Suppressor macrophage (primary cell): ENCODE measurements around the gene RCE1.

Experiments
- DNase-seq, 4 experiments: peaks; one replicate each; pipeline ENCODE4 v3.0.0-alpha.2; 2020 to 2022

The RCE1 gene

DNA sequence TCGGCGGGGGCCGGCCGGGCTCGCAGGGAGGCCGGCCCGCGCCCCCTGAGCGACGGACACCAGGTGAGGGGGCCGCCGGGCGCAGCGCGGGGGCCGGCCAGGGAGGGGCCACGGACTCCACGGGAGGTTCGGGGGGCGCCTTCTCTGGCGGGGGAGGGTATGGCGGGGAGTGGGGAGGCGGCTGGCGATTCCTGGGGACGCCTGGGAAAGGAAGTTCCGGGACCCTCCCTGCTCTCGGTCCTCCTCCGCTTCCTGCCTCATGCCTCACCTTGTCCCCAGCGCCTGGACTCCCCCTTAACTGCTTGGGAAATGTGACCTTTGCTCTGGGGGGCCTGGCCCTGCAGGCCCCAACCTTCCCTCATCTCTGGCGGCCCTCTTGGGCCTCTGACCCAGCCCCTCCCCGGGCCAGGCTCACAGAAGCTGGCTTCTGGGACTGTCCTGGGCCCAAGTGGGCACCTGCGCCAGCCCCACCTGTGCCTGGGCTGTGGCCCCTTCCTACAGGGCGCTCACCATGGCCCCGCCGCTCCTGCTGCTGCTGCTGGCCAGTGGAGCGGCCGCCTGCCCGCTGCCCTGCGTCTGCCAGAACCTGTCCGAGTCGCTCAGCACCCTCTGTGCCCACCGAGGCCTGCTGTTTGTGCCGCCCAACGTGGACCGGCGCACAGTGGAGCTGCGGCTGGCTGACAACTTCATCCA is 14.1 kb downstream of the RCE1 start:
- peak in 3 of 4 experiments; percentile 22 to 42 (median 26) for DNase-seq

DNA sequence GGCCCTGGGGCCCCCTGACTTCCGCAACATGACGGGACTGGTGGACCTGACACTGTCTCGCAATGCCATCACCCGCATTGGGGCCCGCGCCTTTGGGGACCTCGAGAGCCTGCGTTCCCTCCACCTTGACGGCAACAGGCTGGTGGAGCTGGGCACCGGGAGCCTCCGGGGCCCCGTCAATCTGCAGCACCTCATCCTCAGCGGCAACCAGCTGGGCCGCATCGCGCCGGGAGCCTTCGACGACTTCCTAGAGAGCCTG is 14.6 kb downstream of the RCE1 start:
- DNase-seq, result no peak

DNA sequence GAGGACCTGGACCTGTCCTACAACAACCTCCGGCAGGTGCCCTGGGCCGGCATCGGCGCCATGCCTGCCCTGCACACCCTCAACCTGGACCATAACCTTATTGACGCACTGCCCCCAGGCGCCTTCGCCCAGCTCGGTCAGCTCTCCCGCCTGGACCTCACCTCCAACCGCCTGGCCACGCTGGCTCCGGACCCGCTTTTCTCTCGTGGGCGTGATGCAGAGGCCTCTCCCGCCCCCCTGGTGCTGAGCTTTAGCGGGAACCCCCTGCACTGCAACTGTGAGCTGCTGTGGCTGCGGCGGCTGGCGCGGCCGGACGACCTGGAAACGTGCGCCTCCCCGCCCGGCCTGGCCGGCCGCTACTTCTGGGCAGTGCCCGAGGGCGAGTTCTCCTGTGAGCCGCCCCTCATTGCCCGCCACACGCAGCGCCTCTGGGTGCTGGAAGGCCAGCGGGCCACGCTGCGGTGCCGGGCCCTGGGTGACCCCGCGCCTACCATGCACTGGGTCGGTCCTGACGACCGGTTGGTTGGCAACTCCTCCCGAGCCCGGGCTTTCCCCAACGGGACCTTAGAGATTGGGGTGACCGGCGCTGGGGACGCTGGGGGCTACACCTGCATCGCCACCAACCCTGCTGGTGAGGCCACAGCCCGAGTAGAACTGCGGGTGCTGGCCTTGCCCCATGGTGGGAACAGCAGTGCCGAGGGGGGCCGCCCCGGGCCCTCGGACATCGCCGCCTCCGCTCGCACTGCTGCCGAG is 15.1 kb downstream of the RCE1 start:
- DNase-seq, result no peak

DNA sequence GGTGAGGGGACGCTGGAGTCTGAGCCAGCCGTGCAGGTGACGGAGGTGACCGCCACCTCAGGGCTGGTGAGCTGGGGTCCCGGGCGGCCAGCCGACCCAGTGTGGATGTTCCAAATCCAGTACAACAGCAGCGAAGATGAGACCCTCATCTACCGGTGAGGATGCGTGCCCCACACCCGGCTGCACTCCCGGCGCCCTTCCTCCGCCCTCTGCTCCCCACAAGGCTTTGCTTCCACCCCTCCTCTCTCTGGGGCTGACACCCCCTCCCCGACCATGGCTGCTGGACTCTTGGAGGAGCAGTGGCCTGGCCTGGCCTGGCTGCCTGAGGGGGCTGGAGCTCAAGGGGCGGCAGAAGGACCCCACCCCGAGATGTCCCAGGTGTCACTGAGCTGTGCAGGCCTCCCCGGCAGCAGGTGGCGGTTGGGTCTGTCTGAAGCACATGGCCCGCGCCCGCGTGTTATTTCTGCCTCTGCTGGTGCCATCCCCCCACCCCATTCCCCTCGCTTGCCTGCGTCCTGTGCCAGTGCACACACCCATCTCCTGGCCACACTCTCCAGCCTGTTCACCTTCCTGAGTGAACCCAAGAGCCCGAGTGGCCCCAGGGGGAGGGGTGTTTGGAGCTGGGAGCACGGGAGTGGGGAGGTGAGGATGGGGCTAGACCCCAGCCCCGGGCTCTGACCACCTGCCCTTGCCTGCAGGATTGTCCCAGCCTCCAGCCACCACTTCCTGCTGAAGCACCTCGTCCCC is 15.9 kb downstream of the RCE1 start:
- no peak for DNase-seq

DNA sequence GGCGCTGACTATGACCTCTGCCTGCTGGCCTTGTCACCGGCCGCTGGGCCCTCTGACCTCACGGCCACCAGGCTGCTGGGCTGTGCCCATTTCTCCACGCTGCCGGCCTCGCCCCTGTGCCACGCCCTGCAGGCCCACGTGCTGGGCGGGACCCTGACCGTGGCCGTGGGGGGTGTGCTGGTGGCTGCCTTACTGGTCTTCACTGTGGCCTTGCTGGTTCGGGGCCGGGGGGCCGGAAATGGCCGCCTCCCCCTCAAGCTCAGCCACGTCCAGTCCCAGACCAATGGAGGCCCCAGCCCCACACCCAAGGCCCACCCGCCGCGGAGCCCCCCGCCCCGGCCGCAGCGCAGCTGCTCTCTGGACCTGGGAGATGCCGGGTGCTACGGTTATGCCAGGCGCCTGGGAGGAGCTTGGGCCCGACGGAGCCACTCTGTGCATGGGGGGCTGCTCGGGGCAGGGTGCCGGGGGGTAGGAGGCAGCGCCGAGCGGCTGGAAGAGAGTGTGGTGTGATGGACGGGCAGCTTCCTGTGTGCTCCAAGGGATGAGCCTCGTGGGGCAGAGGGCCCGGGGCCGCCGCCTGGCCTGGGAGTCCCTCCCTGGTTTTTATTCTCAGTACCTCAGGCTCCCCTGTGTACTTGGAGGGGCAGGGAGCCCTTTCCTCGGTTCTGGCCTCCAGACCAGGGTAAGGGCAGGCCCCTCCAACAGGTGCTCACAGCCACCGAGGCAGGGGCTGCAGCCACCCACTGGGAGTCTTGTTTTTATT is 16.6 kb downstream of the RCE1 start:
- no peak for DNase-seq

DNA sequence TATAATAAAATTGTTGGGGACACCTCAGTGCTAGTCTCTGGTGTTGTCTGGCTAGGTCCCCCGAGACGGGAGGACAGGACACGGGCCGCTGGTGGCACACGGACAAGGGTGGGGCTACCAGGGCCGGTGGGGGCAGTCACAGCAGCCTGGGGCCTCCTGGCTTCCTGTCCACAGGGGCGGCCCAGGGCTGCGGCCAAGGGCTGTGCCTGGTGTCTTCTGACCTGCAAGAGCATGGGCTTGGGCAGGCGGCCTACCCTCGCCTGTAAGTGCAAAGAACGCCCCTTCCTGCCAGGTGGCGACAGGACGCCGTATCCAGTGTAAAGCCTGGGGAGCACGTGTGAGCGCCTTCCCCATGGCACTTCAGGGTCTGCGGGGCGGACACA is 17.2 kb downstream of the RCE1 start:
- no peak for DNase-seq

DNA sequence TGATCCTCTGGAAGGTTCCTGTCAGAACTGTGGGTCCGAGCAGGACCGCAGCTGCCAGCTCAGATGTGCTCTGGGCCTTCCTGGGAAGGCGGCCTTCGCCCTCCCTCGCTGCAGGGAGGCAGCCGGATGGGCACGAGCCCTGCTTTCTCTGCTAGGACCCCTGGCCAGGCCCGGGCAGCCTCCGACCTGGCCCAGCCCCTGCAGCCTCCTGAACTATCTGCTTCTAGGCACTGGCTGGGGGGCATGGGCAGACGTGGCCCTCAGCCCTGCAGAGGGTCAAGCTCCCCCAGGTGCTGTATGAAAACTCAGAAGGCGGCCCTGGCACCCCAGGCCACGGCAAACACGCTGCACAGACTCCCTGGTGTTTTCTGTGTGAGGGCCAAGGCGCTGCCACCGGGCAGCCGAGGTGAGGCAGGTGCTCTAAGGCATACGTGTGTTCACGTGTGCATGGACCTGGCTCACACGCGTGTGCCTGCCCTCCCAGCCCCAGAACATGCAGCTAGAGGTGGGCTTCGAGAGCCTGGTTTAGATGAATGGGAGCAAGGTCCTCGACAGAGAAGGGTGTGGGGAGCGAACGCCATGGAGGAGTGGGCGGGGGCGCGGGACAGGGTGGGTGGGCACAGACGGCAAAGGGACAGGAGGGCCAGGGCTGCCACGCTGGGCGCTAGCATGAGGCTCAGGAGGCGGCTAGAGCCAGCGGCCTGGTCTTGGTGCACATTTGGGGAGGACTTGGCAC is 18.0 kb downstream of the RCE1 start:
- DNase-seq, result no peak

DNA sequence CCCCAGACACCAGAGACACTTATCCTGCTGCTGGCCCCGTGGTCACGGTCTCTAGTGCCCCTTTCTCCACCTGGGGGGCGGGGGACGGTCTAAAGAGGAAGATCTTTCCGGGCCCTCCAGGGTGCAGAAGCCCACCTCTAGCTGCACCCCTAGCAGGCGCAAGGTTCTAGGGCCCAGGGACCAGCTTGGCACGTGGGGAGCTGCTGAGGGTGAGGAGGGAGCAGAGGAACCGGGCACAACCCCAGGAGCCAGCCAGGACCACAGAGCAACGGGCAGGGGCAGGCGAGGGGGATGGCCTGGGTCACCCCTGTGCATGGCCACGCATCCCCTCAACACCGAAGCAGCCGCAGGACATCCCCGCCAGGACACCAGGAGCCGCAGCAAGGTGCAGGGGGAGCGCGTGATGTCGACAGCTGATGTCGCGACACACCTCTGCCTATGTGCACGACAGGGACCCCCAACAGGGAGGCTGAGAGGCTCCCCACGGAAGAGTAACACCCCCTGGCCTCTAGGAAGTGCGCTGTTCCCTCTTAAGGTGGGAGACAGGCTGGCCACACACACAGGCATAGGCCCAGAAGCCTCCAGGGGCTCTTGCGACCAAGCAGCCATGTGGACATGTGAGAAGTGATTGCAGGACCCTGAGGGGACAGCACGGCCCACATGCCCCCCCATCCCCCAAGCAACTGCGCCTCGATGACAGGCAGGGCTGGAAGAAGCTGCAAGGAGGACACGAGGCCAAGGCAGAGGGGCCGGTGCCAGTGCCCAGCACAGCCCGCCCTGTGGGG is 18.7 kb downstream of the RCE1 start:
- no peak for DNase-seq

DNA sequence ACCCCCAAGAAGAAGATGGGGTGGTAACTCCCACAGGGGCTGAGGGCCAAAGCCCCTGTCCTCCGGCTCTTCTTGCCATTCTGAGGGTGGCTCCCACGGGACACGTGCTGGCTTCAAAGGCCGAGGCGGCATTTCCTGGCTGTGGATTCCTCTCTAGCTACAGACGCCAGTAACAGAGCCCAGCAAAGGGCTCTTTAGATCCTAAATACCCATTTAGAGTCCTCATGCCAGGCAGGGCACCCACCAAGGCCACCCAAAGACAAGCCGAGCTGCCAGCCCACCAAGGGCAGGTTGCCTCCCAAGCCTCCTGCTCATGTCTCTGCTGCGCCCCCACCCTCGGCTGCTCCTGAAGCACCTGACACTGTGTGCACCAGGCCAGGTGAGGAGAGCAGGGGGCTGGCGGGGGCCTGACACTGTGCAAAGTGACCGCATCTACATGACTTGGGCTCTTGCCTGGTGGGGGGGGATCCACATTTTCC is 19.4 kb downstream of the RCE1 start:
- DNase-seq, result no peak

DNA sequence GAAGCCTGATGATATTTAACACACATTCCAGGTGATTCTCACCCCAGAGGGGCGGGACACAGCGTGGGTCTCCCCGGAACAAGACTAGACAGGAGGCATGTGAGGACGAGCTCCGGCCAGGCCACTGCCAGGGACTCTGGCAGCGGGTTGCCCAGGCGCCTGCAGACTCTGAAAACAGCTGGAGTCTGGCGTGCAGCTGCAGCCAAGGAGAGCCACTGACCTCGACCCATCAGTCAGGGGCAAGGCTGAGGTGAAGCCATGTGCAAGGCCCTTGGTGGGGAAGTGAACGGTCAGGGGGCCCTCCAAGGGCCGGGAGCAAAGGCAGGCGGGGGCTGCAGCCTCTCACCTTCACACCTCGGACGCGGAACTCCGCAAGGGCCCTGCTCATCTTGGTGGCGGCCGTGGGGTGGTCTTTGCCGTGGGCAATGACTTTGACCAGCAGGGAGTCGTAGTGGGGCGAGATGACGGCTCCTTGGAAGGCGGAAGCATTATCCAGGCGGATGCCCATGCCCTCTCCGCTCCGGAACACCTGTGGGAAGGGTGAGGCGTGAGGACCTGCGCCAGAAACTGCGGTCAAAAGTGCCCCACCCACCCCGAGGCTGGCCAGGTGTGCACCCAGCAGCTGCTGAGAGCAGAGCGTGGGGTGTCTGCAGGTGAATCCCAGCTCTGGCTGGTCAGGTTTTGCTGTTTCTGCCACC is 20.3 kb downstream of the RCE1 start:
- DNase-seq, result no peak

DNA sequence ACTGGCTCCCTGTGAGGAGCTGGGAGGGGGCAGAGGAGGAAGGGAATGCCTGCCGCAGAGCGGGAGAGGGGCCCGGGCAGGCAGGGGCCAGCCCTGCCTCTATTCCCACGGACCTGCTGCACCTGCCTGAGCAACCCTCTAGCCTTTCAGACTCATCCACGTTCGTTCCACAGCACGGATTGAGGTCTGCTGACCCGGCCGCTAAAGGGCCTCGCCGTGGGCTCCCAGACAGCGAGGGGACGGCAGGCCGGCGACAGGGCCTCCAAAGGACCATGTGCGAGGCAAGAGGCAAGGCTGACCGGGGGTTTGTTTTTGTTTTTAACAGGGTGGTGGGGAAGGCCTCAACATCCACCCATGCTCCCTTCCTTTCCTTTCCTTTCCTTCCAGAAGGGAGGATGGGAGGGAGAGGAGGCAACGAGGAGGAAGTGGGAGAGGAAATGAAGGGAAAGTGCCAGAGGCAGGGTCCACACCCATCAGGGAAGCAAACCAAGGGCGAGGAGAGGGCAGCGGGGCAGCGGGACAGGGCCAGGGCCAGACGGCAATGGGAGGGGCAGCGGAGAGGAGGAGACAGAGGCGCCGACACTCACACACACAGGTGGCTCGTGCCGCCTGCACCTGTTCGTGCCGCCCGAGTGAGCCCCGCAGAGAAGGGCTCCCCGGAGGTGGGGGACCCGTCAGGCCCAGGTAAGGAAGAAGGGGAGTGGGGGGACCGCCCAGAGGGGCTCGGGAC is 21.1 kb downstream of the RCE1 start:
- no peak for DNase-seq

DNA sequence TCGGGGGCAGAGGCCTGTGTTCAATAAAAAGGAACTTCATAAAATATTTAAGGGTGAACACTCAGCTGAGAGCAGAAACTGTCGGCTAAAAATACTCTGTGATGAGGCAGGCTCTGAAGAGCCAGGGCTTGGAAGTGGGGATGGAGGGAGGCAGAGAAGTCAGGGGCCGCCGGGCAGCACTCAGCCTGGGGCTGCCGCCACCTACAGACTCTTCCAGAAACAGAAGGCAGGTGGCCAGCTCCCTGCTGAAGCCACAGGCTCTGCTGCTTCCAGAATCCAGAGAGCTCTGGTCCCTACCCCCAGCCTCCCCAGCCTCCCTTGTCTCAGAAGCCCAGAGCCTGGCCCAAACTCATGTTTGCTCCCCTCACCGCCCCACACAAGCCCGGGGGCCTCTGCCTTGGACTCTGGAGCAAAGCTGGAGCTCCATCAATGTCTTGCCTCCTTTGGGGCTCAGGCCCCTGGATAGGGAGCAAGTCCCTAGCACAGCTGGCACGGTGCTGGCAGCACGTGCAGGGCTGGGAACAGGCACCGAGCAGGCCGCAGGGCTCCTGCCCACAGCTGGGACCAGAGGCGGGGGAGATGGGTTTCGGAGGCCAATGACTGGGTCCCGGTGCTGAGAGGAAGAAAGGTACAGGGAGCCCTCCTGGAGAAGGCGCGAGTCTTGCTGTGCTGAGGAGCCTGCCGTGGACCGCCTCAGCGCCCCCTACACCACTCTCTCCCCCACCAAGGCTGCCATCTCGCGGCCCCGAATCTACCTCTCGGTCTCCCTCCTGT is 21.9 kb downstream of the RCE1 start:
- DNase-seq, result no peak

DNA sequence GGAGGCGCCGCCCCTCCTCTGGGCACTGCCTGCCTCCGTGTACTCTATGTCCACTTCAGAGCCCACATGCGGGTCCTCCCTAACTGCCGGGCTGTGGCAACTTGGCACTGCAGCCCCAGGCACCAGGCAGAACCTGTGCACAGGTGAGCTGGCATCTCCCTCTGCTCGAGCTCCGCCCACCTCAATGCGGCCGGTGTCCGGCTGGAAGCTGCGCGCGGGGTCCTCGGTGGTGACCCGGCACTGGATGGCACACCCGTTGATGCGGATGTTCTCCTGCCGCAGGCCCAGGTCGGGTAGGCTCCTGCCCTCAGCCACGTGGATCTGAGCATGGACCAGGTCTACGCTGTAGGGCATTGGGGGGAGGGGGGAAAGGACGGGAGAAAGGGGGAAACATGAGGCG is 22.8 kb downstream of the RCE1 start:
- DNase-seq, result no peak

DNA sequence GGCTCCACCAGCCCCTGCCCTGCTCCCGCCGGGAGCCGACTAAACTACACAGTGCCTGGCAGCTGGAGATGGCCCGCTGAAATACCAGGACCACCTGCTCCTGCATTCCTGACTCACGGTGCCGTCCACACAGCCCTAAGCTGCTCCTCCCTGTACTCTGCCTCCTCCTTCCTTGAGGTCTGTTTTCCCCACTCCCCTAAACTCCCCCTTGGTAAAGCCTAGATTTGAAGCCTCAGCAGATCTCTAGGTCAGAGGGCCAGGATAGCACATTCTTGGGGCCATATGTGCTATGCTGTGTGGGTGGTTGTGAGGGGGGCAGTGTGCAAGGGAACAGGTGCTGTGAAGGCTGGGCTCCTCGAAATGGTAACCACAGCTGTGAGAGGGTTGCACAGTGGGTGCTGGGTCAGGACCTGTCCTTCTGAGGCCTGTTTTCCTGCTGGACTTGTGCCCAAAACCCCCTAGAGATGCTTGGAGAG is 23.3 kb downstream of the RCE1 start:
- no peak for DNase-seq

DNA sequence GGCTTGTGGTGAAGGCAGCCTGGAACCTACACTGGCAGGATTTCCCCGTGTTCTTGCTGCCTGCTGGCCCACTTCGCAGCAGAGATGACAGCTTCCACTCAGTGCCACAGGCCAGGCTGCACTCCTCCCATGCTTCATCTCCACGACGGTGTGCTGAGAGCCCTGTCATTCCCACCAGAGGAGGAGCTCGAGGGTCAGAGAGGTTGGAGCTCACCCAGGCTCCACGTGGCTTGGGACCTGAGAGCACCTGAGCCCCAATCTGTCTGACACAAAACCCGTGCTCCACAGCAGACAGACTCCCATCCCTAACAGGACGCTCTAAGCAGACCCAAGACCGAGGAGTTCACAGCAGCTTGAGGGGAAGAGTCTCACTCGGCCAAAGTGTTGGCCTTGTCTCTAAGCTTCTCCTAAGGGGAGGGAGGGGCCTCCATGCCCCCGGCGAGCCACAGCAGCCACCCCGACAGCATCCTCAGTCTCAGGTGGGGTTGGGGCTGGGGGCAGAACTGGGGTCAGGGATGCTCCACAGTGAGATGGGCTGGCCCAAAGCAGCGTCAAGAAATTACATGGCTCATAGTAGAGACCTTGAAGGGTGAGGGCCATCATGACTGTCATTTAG is 24.3 kb downstream of the RCE1 start:
- no peak for DNase-seq

DNA sequence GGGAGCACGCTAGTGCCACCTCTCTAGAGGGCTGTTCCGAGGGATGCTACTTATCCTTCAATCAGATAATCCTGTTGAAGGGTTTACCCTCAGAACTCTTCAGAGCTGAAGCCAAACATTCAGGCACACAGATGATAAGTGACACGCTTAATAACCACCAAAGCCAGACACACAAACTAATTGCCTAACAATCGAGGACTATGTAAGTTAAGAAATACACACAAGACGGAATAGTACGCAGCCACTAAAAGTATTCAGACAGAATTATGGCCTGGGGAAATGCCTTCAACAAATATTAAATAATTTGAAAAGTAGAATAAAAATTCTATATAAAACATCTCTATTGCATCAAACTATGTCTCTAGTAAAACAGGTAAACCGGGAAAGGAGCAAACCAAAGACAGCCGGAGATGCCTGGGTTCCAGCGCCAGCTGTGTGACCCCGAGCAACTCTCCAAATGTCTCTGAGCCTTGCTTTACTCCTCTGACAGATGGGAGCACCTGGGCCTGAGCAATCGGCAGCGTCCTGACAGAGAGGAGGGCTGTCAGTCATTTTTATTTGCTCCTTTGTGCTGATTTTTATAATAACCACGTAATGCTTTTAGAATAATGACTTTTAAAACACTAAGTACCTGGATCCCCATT is 25.0 kb downstream of the RCE1 start:
- no peak for DNase-seq

DNA sequence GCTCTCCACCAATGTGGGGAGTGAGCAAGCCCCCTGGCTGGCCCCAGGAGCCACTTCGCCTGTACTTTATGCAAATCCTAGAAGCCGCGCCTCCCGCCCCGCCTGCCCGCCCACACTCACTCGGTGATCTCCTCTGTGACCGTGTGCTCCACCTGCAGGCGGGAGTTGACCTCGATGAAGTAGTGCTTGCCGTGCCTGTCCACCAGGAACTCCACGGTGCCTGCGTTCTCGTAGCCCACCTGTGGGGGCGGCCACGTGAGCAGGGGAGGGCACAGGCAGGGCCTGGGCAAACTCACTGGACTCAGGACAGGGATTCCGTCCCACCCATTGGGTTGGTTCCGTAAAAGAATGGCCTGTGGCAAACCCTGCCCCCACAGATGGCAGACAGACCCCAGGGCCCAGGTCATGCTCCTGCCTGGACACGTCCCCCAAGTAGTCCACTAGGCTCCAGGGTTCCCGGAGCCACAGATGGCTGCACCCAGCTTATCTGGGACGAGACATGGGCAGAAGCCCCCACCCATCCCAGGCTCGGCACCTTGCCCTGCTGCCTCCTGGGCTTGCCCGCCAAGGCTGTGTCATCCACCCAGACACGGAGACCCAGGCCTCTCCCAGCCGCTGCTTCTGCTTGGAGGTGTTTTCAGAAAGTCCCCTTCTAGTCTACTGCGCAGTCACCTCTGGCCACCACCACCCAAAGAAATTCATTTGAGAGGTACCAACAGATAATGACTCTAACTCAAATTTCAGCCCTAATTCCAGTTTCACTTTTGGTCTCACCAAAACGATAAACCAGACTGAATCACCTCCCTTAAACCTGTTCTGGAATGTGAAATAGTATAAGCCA is 25.7 kb downstream of the RCE1 start:
- peak; percentile 35 to 72 (median 54) for DNase-seq
